Brain pericyte (primary cell): ENCODE data around the gene ASPDH.
"Not testable (repeated sequence)": the region's sequence is repeated elsewhere in the genome, so short reads cannot be mapped to it uniquely, and the experiment has no call there.

ENCODE experiments used
- DNase-seq: peaks from one replicate; pipeline ENCODE4 v3.0.0-alpha.2; 2012; ENCODE audit warnings: low read depth, low spot score

Gene ASPDH

DNA sequence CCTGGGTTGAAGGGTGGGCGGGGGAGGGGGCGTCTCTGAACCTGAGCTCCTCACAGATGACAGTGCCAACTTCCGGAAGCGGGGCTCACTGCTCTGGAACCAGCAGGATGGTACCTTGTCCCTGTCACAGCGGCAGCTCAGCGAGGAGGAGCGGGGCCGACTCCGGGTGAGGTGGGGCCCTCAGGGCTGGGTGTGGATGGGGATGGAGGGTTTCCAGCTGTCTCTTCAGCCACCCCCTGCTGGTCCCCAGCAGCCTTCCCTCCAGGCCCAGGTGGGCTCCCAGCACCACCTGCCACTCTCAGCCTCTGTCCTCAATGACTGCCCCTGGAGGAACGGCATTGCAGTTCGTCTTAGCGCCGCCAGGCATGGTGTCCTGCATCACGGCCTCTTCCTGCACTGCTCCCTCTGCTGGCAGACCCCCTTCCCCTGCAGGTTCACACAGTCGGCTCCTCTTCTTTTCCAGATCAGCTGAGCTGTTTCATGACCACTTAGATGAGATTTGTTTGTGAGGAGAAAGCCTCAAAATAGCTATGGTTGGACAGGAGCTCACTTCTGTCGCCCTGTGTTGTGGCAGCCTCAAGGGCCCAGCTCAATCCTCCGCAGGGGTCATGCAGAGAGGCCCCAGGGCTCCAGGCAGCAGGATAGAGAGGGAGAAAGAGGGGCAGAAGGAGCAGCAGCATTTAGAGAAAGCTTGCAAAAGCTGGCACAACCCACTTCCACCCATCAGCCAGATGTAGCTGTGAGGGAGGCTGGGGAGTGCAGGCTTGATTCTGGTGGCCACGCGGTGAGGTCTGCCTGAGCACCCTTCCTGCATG, 34.6 kb downstream of the ASPDH start:
- DNase-seq = no peak

DNA sequence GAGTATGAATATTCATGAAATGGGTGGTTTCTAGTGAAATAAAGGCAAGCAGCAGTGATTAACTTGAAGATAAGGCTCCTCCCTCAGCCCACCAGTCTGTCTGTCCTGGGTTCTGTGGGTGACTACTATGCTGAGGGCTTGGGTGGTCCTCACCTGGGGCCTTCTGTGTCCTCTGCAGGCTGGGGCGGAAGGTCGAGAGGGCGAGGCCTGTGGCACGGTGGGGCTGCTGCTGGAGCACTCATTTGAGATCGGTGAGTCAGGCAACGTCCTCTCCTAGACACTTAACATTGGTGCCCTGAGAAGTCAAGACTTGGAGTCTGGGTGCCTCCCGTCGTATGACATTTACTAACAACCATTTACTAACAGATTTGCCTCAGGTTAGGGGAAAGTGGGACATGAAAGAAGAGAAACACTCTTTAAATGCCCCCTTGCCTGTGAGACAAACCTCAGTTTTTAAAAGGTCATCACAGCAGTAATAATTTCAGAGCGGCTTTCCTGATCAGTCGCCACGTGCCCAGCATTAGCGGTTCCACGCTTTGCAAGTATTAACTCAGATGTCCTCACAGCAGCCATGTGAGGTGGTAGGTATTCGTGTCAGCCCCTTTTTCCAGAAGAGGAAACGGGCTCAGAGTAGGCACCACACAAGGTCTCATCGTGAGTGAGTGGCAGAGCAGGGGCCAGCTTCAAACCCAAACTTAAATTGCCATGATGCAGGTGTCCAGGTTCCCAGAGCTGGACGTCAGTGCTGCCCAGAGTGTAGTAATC, 35.8 kb downstream of the ASPDH start:
- DNase-seq = no peak

DNA sequence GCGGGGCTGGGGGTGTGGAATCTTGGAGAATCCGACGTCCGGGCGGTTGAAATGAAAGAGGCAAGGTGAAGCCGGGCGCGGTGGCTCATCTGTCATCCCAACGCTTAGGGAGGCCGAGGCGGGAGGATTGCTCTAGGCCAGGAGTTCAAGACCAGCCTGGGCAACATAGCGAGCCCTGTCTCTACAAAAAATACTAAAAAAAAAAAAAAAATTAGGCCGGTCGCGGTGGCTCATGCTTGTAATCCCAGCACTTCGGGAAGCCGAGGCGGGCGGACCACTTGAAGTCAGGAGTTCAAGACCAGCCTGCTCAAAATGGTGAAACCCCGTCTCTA, 36.8 kb downstream of the ASPDH start:
- DNase-seq = no peak

DNA sequence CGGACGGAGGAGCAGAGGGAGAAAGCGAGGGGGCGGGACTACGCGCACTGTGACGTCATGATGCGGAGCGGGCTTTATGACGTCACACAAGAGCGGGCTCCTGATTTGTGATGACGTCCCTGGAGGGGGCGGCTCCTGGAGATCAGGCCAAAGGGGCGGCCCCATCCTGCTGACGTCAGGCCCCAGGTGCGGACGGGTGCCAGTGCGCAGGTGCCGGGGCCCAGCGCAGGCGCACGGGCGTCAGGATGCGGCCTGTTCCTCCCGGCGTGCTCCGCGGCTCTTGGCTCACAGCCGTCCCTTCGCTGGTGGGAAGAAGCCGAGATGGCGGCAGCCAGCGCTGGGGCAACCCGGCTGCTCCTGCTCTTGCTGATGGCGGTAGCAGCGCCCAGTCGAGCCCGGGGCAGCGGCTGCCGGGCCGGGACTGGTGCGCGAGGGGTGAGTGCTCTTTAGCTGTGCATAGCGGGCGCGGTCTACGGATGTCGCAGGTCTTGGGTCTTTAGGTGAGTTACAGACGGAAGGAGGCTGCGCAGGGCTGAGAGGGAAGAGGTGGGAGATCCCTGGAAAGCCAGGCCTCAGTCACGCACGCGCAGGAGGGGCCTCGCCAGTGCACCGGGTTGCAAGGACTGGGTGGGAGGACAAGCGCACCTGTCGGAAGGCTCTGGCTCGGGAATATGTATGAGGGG, 37.3 kb downstream of the ASPDH start, which contains the start of the genes EMC10 and GARIN5A:
TSS of gene EMC10 (plus strand) at position 284 of the 683 bp plus-strand sequence. CDS start at position 322, 38 bp downstream.
TSS of gene GARIN5A (minus strand) at position 625 of the 683 bp plus-strand sequence. CDS start at position 165, 460 bp downstream.
- peak; percentile 86 for DNase-seq

DNA sequence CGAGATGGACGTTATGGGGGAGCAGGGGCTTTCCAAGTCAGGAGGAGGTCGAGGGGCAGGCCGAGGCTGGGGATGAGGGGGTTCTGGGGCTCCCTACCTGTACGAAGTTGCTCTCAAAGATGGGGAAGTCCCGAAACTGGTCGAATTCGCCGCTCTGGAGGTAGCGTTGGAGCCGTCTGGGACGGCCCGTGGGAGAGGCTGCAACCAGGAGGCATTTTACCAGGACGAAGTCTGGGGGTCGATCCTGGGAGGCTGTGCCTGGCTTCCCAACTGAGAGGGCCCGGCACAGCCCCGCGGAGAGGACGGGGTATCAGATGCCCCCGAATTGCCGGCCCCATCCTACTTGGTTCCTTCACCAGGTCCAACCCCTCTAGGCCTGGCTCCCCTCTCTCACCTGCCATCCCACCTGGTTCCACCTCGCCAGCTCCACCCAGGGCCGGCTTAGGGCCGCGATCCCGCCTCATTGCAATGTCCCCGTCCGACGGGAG, 37.9 kb downstream of the ASPDH start:
- DNase-seq = no peak

DNA sequence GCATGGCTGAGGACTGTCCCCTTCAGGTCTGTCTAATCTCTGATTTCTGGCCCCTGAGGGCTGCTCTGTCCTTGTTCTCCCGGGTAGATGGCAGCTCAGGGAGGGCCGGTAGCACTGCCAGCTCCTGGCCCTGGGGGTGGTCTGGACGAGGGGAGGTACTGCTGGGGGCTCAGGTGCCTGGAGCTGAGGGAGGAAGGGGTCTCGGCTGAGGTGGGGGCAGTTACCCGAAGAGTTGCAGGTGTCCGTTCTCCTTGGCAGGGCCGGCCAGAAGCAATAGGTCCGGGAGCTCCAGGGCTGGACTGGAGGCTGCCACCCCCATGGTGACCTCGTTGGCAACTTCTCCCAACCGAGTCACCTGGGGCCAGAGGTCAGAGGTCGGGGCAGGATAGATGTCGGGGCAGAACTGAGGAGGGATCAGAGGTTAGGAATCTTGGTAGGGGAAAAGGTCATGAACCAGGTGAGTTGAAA, 38.6 kb downstream of the ASPDH start:
- no peak for DNase-seq

DNA sequence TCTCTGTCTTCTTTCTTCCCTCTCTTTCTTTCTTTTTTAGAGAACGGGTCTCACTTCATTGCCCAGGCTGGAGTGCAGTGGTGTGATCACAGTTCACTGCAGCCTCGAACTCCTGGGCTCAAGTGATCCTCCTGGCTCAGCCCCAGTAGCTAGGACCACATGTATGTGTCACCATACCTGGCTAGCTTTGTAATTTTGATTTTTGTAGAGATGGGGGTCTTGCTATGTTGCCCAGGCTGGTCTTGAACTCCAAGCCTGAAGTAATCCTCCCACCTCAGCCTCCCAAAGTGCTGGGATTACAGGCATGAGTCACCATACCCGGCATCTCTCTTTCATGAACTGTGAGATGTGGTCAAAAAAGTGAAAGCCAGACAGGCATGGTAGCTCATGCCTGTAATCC, 40.4 kb downstream of the ASPDH start:
- DNase-seq = not testable (repeated sequence)

DNA sequence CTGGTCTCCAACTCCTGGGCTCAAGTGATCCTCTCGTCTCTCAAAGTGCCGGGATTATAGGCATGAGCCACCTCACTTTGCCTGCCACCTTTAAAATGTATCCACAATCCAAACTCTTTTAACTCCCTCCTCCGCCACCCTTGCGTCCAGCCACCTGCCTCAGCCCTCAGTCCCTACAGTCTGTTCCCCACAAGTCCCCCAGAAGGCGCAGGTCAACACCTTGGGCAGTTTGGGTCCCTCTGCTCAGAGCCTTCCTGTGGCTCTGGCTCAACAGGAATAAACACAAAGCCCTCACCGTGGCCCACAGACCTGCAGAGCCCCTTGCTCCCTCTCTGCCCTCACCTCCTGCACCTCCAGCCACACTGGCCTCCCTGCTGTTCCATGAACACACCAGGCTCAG, 44.9 kb downstream of the ASPDH start:
- DNase-seq = no peak

DNA sequence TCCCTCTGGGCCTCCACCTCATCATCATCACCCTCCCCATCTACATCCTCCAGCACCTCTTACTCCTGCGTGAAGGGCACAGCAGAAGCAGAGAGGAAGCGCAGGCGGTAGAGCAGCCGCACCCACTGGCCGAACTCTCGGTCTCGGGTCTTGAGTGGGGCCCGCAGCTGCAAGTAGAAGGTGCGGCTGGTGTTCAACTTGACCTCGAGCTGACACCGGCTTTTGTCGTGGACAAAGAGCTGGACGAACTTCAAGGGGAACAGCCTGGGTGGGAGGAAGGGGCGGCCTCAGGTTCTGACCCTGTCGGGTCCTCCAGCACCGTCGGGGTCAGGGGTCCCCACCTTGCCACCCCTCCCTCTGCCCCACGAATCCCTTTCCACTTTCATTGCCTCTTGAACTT, 46.1 kb downstream of the ASPDH start:
- DNase-seq = no peak

DNA sequence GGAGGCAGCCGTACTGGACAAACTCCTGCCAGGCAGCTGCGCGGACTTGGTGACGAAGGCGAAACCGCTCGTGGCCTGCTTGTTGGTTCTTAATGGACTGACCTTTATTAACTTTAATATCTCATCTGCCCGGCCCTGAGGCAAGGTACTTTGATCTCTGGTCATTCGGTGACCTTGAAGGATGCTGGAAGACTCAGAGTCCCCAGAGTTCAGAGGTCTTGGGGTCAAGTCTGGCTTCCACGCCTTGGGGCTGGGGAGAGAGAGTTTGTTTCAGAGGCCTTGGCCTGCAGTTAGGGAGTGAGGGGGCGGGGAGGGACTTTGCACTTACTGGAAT, 47.0 kb downstream of the ASPDH start:
- no peak for DNase-seq

DNA sequence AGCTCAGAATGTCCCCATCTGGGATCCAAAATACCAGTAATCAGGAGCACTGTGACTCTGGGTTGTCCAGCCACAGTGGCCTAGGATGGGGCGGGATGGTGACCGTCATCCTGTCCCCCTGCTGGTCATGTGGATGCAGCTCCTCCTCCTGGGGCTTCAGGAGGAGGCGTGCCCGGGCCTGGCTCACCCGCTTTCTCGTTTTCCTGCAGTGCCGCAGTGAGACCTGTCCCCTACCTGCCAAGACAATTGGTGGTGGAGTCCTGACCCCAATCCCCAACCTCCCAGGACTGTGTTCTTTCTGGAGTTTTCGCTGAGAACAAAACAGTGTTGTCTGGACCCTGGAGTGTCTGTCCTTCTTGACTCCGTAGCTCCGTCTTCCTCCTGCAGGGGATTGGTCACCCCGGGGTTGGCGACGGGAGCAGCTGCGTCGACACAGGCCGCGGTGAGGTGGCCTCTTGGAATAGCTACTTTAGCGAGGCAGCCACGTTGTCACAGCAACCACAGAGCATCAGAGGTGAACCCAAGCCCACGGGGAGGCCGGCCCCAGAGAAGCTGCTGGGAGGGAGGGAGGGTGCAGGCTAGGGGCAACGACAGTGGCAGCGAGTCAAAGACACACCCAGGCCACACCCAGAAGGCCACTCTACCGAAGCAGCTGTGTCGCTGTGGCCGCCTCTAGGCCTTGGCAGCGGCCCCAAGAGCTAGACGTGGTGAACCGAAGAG, 47.6 kb downstream of the ASPDH start:
- no peak for DNase-seq

DNA sequence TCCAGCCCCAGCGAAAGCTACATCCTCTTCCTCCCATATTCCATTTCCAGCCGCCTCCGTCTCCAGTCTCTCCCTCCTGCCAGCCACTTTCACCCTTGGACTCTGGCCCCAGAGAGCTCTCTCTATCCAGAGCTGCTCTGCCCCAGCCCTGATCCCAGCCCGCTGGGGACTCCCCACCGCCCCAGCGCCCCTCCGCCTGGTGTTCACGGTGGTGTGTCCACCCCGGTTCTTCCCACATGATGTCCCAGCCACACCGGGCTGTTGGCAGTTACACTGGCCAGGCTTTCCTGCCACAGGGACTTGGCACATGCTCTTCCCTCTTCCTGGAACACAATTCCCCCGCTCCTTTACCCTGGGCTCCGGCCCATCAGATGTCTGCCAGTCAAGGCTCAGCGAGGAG, 48.7 kb downstream of the ASPDH start:
- no peak for DNase-seq

DNA sequence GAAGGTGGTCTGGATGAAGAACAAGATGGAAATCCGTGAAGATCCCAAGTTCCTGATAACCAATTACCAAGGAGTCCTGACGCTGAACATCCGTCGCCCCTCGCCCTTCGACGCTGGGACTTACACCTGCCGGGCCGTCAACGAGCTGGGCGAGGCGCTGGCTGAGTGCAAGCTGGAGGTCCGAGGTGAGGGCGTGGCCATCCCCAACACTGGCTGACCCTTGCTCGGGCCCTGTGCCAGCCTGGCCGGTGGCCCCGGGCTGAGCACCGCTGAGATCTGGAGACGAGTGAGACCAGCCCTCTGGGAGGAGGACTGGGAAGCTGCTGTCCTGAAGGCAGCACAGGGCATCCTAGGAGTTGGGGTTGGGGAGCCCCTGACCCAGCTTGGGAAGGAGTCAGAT, 49.4 kb downstream of the ASPDH start:
- DNase-seq = no peak

DNA sequence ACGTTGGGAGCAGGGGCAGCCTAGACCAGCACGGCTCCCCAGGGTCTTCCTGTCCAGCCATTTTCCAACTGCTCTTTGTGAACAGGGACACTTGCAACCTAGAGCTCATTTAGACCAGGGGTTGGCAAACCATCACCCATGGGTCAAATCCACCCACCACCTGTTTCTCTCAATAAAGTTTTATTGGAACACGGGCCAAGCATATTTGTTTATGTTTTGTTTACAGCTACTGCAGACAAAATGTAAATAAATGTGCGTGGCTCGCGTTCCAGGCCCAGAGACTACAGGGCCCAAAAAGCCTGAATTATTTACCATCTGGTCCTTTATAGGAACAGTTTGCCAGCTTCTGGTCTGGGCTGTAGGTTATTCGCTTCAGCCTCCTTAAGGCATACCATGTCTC, 50.7 kb downstream of the ASPDH start:
- no peak for DNase-seq
